Keratinocyte (primary cell): ENCODE data around the gene CYP17A1.

Source experiments
- EZH2 ChIP-seq: IDR thresholded peaks from one replicate; pipeline ENCODE4 v1.6.1; 2012; ENCODE audit warnings: inconsistent platforms, mild to moderate bottlenecking, low read length, moderate library complexity
- TF ChIP-seq, protein P1 (sequence below), 3 experiments: IDR thresholded peaks in 1 of 3; conservative IDR thresholded peaks in 1 of 3; optimal IDR thresholded peaks in 1 of 3; 2 replicates in 2 of 3; 3 replicates in 1 of 3; pipeline versions ENCODE3 to v1.5.1; 2011; ENCODE audit warnings: low read length in 3 of 3, mild to moderate bottlenecking in 3 of 3, moderate library complexity in 2 of 3, control low read depth in 1 of 3, inconsistent platforms in 1 of 3; ENCODE audit not compliant: insufficient read depth in 2 of 3; ENCODE audit errors: extremely low read depth in 1 of 3

DNA sequence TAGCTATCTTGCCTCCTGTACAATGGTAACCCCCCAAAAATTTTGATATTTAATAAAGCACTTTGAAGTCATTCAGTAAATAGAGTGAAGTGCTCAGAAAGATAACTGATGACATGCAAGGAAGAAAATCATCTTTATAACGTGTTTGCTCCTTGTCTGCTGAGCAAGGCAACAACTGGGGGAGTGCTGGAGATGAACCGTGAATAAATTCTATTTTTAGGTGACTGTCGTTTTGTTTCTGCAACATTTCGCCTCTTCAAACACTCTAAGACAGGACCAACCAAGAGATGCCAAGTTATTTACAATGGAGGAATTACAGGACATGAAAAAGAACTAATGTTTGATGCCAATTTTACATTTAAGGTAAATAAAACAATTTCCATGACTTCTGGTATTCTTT lies 41.4 kb upstream of the CYP17A1 start:
- TF ChIP-seq, protein P1, sequence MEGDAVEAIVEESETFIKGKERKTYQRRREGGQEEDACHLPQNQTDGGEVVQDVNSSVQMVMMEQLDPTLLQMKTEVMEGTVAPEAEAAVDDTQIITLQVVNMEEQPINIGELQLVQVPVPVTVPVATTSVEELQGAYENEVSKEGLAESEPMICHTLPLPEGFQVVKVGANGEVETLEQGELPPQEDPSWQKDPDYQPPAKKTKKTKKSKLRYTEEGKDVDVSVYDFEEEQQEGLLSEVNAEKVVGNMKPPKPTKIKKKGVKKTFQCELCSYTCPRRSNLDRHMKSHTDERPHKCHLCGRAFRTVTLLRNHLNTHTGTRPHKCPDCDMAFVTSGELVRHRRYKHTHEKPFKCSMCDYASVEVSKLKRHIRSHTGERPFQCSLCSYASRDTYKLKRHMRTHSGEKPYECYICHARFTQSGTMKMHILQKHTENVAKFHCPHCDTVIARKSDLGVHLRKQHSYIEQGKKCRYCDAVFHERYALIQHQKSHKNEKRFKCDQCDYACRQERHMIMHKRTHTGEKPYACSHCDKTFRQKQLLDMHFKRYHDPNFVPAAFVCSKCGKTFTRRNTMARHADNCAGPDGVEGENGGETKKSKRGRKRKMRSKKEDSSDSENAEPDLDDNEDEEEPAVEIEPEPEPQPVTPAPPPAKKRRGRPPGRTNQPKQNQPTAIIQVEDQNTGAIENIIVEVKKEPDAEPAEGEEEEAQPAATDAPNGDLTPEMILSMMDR (optimal IDR thresholded peaks at IDR 0.05 in 1 of 3, IDR thresholded peaks at IDR 0.05 in 1 of 3, conservative IDR thresholded peaks at IDR 0.05 in 1 of 3; ENCODE audit: extremely low read depth in 1 of 3, insufficient read depth in 2 of 3, low read length in 3 of 3) = no peak
- TF ChIP-seq EZH2 = no peak
